Brain microvascular endothelial cell (primary cell): ENCODE measurements around the gene CHRND.

Experiments used
- DNase-seq: peaks from one replicate; pipeline ENCODE4 v3.0.0-alpha.2; 2020
- H3K27ac ChIP-seq: fragments of 250-450 bp; sonication (Bioruptor Pico); 2 replicates; pipeline ENCODE4 v1.5.1; 2020; ENCODE audit warnings: mild to moderate bottlenecking, moderate library complexity
- H3K27me3 ChIP-seq: fragments of 250-450 bp; sonication (Bioruptor Pico); replicated peaks from 2 replicates; pipeline ENCODE4 v1.5.1; 2020; ENCODE audit warnings: mild to moderate bottlenecking
- H3K36me3 ChIP-seq: fragments of 250-450 bp; sonication (Bioruptor Pico); replicated peaks from 2 replicates; pipeline ENCODE4 v1.5.1; 2020; ENCODE audit warnings: mild to moderate bottlenecking
- H3K4me3 ChIP-seq: 2 replicates; pipeline ENCODE4 v1.5.1; 2011; ENCODE audit warnings: low read depth, mild to moderate bottlenecking, control low read depth, low read length, moderate library complexity
- in situ Hi-C: cut with HindIII; loops from 2 replicates; pipeline ENCODE4 v1.10.0; 2017; ENCODE audit warnings: low sequenced_read_pairs, low pct_ligation_motif_present
- TF ChIP-seq, protein P1 (sequence below): IDR thresholded peaks from 2 replicates; pipeline ENCODE4 v1.5.1; 2011; ENCODE audit warnings: low read depth, mild to moderate bottlenecking, moderate library complexity, low read length, control low read depth, inconsistent platforms; ENCODE audit errors: missing control alignments

Gene CHRND

DNA sequence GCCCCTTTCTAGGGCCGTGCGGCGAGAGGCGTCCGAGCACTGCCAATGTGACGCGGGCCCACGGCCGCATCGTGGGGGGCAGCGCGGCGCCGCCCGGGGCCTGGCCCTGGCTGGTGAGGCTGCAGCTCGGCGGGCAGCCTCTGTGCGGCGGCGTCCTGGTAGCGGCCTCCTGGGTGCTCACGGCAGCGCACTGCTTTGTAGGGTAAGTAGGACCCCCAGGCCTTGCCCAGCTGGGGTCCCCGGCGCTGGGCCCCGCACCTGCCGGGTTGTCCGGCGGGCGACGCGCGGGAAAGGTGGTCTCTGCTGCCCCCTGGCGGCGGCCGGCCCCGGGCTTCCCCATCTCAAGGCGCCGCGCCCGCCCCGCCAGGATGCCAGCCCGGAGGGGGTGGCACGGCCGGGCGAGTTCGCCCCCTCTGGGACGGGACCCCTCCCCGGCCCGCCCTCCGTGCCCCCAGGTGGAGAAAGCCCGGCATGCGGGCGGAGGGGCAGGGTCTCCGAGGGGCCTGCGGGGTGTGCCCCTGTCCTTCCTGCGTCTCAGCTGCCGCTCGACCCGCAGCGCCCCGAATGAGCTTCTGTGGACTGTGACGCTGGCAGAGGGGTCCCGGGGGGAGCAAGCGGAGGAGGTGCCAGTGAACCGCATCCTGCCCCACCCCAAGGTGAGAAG is 3.9 kb upstream of the CHRND start:
- Histone ChIP-seq H3K36me3 (no peaks in the 10 kb centered on the region), H3K4me3 (no peak overlapping the region), H3K27ac (no peak overlapping the region), H3K27me3 (peaks cover 57% of the 10 kb centered on the region)
- in situ Hi-C loops: no loop called here
- DNase-seq: no peak
- TF ChIP-seq, protein P1, sequence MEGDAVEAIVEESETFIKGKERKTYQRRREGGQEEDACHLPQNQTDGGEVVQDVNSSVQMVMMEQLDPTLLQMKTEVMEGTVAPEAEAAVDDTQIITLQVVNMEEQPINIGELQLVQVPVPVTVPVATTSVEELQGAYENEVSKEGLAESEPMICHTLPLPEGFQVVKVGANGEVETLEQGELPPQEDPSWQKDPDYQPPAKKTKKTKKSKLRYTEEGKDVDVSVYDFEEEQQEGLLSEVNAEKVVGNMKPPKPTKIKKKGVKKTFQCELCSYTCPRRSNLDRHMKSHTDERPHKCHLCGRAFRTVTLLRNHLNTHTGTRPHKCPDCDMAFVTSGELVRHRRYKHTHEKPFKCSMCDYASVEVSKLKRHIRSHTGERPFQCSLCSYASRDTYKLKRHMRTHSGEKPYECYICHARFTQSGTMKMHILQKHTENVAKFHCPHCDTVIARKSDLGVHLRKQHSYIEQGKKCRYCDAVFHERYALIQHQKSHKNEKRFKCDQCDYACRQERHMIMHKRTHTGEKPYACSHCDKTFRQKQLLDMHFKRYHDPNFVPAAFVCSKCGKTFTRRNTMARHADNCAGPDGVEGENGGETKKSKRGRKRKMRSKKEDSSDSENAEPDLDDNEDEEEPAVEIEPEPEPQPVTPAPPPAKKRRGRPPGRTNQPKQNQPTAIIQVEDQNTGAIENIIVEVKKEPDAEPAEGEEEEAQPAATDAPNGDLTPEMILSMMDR: peak; percentile 41

DNA sequence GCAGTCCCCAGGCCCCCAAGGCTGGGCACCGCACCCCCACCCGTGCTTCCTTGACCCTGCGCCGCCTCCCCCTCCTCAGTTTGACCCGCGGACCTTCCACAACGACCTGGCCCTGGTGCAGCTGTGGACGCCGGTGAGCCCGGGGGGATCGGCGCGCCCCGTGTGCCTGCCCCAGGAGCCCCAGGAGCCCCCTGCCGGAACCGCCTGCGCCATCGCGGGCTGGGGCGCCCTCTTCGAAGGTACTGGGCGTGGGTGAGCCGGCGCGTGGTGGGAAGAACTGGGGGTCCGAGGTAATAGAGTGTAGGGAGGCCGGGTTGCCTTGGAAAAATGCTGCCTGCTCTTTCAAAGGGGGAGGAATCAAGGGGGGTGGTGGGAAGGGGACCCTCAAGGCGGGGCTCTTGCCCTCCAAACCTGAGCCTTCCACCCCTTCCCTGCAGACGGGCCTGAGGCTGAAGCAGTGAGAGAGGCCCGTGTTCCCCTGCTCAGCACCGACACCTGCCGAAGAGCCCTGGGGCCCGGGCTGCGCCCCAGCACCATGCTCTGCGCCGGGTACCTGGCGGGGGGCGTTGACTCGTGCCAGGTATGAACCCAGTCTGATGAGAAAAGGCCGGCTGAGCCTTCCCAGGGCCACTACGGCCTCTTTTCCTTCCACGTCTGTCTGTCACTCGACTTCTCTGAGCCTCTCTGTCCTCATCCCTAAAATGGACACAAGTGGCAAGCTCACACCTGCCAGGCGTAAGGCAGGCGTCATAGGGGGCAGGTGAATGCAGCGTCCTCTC is 3.1 kb upstream of the CHRND start:
- Histone ChIP-seq H3K27ac (no peak overlapping the region), H3K4me3 (no peak overlapping the region), H3K36me3 (no peaks in the 10 kb centered on the region), H3K27me3 (peaks cover 56% of the 10 kb centered on the region)
- TF ChIP-seq, protein P1: no peak
- no peak for DNase-seq
- in situ Hi-C loops: no loop called here

DNA sequence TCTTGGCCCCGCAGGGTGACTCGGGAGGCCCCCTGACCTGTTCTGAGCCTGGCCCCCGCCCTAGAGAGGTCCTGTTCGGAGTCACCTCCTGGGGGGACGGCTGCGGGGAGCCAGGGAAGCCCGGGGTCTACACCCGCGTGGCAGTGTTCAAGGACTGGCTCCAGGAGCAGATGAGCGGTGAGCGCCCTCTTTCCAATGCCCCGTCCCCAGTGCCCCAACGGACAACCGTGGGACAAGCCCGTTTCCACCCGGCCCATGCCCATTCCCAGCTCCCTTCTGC is 2.6 kb upstream of the CHRND start:
- Histone ChIP-seq H3K27ac (no peak overlapping the region), H3K36me3 (no peaks in the 10 kb centered on the region), H3K27me3 (peaks cover 54% of the 10 kb centered on the region), H3K4me3 (no peak overlapping the region)
- TF ChIP-seq, protein P1: no peak
- no peak for DNase-seq
- in situ Hi-C loops: no loop called here

DNA sequence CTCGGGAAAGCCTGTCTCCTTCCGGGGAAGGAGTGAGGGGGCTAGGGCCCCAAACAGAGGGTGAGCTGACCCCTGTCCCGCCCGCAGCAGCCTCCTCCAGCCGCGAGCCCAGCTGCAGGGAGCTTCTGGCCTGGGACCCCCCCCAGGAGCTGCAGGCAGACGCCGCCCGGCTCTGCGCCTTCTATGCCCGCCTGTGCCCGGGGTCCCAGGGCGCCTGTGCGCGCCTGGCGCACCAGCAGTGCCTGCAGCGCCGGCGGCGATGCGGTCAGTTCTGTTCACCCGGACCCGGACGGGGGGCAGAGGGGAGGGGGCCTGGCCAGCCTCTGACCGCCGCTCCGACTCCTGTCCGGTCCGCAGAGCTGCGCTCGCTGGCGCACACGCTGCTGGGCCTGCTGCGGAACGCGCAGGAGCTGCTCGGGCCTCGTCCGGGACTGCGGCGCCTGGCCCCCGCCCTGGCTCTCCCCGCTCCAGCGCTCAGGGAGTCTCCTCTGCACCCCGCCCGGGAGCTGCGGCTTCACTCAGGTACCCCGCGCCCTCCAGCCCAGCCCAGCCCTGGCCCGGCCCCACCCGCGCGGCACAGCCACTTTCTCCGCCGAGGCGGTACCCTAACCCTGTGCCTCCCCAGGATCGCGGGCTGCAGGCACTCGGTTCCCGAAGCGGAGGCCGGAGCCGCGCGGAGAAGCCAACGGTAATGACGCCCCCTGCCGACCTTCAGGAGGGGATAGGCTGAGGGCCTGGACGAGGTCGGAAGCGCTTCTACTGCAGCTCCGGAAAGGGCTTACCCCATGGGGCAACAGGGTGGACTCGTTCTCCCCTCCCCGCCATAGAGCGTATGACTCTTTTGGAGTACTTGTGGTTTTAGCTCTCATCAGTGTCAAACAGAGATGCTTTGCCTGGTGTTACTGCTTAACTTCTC is 2.0 kb upstream of the CHRND start:
- DNase-seq: no peak
- no peak overlapping the region for H3K4me3 ChIP-seq
- TF ChIP-seq, protein P1: peak; percentile 48
- in situ Hi-C loops: no loop called here
- no peaks in the 10 kb centered on the region for H3K36me3 ChIP-seq
- no peak overlapping the region for H3K27ac ChIP-seq
- H3K27me3 ChIP-seq: peaks cover 51% of the 10 kb centered on the region

DNA sequence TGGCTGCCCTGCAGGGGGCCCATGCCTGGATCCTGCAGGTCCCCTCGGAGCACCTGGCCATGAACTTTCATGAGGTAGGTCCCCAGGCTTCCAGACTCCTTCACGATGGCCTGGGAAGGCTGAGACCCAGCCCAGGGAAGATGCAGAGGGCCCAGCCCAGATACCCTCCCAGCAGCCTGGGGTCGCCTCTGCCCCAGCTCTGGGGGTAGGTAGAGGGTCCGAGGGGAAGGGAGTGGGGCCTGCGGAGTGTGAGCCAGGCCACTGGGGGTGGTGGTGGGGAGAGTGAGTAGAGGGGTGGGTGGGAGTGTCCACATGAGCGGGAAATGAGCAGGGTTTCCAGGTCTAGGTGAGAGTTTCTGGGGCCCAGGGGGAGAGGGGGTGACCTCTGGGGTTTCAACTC is 1.2 kb upstream of the CHRND start:
- in situ Hi-C loops: no loop called here
- Histone ChIP-seq H3K27ac (no peak overlapping the region), H3K27me3 (peaks cover 45% of the 10 kb centered on the region), H3K4me3 (no peak overlapping the region), H3K36me3 (no peaks in the 10 kb centered on the region)
- DNase-seq: no peak
- TF ChIP-seq, protein P1: no peak
